HT-29 (cell line): ENCODE measurements around the gene ZNF407. TPM values are rescaled to one million over a fixed set of nuclear protein-coding genes. Genes with fewer than 3 reads are reported as not detected.

Experiments used
- DNase-seq: peaks from one replicate; pipeline ENCODE4 v3.0.0-alpha.2; 2015; ENCODE audit warnings: low spot score
- total RNA-seq: library from RNA; depleted of rRNA; stranded (reverse); fragments of >200 nt; shearing (Covaris generic); gene quantifications from 2 replicates; pipeline ENCODE4 v1.2.3, GENCODE V29; 2014

The ZNF407 gene
- total RNA-seq, 1 experiment from 2014 or later, result 10.1 TPM

DNA sequence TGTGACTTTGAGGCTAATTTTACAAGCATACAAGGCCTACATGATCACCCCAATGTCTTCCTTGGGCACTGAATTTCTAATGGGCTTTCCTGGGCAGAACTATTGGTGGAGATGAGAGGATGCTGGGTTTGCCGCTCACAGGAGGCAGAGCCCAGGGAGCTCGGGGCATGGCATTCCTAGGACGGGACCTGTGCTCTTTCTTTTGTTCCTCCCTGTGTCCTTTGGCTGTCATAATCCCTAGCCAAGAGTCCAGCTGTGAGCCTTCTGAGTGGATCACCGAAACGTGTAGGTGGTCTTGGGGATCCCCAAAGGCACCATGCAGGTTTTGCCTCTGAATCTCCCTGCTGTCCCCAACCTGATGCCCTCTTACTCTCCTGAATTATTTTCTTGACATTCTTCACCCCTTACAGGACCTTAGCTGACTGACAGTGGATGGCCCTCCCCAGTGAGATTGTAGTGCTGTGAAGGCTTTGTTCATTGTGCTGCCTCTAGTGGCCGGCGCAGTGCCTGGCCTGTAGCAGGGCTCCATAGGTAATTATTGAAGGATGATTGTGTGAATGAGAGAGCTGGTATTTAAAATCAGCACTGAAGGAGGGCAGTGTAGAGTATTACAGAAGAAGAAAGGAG, 221.9 kb downstream of the ZNF407 start:
- DNase-seq, result peak; percentile 26

DNA sequence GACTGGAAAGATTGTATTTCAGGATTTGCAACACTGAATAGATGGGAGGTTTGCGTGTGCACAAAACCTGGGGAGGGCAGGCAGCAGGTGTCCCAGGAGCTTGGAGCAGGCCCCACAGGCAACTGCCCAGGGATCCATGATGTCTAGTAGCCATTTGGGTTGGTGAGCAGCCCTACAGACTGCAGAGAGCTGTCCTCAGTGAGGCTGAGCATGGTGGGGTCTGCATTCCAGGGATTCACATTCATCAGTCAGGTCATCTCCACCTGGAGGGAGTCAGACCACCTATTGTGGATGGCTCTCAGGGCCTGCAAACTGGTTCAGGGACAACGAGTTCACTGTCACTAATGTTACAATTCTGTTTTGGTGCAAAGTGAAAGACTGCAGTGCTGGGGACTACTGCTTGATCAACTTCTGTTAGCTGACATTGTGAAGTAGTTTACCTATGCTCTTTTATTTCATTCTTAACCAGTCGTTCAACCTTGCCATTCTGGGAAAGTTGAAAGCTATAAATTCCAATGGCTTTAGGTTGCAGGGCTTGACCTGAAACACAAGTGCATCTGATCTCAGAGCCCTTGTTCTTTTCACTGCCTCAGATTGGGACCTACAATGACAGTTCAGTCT, 222.6 kb downstream of the ZNF407 start:
- no peak for DNase-seq

DNA sequence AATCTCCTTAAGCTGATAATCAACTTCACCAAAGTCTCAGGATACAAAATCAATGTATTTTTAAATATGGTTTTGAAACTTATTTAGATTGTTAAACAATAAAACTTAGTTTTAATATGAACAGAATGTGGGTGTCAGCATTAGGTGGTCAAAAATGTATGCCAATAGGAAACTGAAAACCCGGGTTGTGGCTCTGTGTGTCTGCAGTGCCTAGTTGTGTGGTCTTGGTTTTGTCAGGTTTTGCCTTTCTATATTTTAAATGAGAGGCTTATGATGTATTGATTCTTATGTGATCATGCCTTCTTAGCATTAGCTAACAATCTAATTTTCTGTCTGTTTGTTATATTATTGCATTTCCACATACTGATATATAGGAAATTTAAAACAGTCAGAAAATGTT, 227.8 kb downstream of the ZNF407 start:
- no peak for DNase-seq

DNA sequence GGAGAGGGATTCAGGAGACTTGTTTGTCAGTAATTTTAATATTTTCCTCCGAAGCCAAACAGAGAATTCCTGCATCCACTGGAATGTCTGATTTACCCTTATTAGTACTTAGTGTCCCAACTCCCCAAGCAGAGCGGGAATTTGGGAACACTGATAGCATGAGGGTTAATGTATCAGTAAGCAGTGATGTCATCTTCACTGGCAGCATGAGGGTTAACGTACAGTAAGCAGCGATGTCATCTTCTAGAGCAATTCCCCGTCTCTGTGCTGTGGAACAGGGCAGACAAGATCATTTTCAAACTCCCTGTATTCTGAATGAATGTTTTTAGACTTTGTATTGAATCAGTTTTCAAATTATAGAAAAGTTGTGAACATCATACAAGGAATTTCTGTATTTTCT, 228.9 kb downstream of the ZNF407 start:
- DNase-seq, result no peak

DNA sequence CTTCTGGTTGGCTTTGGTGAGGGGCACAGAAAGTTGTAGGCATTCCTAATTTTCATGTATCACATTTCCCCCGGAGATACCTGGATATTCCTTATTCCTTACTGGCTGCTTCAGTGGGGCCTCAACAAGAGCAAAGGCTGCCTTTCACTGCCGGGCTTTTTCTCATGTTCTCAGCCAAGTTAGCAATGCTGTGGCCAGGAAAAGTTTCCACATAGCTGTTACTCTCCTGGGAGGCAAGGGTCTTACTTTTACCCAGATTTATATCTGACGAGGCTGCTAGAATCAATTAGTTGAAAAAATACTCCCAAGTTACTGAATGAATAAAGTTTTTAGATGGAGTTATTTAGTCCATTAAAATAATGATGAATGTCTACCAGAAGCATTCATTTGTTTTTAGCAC, 230.5 kb downstream of the ZNF407 start:
- no peak for DNase-seq

DNA sequence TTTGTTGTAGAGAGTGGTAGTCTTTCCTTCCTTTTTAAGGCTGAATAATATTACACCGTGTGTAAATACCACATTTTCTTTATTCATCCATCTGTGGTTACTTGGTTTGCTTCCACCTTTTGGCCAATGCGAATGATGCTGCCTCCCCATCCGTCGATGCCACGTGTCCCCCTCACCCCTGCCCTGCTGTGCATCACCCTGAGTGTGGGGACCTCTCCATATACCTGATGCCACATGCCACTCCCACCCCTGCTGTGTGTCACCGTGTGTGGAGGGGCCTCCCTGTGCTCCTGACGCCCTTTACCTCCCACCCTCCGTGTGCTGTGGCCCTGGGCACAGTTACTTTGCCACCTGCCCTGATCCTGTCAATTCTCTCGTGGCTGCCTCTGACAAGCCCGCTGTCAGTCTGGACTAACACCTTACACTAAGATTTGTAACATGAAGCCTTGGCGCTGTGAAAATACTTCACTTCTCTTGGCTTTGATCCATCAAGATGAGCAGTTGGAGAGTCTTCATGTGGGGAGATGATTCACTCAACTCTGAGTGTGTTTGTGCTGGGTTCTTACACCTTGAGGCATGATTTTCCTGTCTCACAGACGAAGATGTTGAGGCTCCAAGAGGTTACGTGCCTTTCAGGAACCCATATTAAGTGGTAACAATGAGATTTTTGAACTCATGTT, 234.0 kb downstream of the ZNF407 start:
- DNase-seq, result no peak

DNA sequence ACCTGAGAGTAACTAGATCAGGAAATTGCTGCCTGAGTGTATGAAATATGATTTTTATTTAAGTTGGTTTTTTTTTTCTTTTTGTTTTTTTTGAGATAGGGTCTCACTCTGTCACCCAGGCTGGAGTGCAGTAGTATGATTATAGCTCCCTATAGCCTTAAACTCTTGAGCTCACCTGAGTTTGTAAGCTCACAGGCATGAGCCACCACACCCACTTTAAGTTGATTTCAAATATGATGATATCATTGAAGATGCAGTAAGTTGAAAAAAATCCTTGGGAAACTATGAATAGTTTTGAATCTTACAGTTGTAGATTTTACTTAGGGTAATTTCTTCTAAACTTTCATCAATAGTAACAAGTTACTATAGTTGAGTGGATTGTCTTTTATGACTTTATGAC, 234.7 kb downstream of the ZNF407 start:
- DNase-seq, result no peak

DNA sequence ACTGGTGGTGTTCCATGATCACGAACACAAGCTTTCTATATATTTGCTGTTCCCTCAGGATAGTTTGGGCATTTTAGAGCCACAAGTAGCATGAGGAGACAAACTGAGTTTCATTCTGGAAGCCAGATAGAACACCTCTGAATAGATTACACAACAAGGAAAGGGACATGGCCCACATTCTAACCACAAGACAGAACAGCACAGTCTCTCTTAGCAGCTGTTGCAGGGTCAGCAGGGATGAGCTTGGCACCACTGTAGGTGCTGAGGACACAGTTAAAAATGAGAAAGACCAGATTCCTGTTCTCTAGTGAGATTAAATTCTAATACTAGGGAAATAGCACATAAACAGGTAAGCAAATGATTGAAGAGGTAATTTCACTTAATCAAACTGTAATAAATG, 235.3 kb downstream of the ZNF407 start:
- DNase-seq, result no peak

DNA sequence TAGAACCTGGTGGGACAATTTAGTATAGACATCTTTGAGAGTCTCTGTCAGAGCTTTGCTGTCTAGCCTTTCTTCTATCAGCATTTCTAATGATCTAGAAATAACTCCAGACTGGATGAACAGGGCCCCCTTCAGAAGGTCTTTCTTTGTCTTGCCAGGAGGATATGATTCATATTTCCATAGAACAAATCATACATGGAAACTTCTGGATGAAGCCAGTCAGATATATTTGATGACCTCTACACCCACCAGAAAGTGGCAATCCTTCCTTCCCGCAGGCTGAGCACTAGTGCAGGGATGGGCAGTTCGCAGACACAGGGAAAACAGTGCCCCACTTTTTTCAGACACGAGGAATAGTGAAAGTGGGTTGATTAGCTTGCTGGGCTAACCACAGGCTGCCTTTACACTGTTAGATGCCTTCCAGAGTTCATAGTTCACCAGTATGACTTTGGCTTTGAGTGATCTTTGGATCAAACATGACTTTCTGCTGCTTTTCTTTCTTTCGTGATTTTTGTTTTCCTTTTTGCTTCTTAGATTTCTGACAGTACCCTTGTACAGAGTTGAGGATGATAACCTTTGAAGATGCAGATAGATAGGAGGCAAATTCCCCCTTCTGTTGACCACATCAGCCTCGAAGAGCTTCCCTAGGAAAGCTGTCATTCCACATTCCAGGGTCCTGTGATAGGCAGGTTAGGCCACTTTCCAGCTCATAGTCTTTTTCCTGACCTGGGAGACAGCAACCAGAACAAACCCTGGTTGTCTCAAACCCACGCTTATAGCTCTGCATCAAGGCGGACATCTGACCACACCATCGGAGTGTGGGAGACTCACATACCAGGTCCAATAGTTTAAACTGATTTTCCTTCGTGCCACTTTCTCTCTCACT, 237.0 kb downstream of the ZNF407 start:
- peak; percentile 42 for DNase-seq

DNA sequence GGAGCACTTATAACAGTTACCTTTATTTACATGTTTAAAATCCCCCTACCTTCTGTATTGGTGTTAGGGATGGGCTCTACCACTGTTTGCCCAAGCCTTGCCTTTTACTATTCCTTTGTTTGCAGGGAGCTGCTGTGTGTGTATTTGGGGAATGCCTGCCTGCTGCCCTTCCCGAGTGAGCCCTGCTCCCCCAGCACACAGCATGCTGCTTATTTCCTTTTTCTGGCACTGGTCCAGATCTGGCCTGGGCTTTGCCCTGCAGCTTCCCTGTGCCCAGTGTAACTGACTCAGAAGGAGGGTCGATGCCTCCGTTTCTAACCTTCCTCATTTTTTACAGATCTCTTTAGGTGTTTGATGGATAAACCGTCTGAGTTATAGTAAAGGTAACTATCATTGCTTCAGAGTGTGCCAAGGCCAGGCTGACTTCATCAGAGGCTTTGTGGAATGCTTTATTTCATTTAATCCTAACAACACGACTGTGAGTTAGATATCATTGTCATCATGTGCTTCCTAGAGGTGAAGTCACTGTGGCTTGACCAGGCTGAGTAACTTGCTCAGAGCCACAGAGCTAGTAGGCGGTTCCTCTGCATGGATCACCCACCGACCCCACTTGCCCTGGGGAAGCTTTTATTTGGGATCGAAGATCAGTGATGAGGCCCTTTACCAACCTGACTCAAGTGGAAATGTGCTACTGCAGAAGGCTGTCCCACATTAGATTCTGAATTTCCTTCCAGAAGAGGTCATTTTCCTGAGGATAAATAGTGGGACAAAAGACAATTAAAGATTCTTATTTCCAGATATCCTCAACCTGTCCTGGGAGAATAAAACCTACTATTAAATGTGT, 238.8 kb downstream of the ZNF407 start:
- peak; percentile 22 for DNase-seq

DNA sequence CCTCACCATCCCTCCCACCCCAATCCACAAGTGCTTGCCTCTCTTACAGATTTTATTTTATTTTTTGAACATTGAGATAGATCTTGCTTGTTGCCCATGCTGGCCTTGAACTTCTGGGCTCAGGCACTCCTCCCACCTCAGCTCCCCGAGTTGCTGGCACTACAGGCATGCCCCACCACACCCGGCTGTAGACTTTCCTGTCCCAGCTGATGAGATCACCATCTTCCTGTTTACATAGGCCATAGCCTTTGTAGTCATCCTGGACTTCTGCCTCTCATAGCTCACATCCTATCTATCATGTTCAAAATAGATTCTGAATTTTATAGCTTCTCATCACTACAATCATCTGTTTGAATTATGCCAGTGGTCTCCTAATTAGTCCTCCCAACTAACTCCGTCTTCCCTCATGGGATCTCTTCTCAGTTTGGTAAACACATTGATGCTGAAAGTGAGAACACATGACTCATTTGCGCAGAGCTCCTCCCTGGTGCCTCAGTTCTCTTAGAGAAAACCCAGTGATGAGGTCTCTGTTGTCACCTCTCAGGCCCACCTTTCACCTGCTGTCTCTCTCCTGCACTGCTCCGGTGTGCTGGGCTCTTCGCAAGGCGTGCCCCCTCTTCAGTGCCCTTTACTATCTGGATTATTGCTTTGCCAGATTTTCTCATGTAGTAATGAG, 243.0 kb downstream of the ZNF407 start:
- no peak for DNase-seq

DNA sequence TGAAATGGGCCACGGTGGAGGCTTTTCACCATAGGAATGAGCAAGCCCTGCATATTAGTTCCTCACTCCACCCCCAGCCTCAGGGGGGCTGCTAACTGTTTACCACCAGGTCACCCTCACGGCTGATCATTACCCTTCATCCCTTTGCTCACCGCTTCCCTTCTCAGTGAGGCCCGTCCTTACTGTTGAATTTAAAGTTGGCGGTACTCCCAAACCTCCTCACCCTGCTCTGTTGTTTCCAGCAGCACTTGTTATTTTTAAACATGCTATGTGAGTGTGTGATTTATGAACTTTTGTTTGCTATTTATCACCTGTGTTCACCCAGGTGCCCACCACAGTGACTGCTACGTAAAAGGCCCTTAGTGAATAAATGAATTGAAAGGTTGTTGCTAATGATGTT, 243.6 kb downstream of the ZNF407 start:
- no peak for DNase-seq

DNA sequence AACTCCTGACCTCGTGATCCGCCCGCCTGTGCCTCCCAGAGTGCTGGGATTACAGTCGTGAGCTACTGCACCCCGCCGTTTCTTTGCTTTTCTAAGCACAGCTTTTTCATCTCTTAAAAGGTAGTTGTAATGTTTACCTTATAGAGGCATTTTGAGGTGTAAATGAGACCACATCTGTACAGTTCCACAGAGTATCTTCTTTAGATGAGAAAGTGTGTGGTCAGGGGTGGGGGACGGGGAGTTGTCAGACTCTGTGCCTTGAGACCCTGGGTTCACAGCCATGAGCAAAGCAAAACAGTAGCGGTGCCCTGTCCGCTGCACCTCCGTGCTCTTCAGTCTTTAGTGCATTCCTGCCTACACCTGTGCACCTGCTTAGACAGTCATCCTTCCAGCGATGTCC, 251.6 kb downstream of the ZNF407 start:
- no peak for DNase-seq

DNA sequence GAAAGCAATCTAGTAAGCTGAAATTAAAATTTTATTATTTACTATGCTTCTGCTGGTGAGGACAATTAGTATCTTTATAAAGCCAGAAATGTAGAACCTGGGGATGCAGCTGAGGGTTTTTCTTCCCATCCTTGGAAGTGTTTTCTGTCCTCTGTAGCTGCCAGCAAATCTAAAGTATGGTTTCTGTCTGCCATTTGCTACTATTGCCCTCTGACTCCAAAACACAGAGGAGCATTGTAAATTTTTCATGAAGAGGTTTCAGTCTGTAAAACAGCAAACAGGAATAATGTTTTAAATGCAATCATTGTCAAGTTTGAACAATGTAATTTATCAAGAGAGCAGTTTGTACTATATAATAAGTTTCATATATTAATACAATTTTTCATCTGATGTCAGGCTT, 258.8 kb downstream of the ZNF407 start:
- no peak for DNase-seq

DNA sequence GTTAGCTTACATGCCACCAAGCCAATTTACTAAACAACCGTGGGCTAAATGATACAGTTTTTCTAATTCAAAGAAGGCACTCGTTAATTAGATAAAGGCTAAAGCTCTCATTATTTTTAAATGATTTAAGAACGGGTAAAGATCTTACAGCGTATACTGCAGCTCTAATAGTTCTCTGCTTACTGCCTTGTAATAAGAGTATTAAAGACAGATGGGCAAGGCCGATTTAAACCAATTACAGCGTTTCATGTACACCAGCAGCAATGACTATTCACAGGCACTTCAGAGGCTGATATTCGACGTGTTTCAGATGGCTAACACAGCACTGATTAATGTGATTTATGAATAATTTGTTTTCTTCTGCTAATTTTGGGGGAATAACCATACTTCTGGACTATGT, 259.3 kb downstream of the ZNF407 start:
- no peak for DNase-seq

DNA sequence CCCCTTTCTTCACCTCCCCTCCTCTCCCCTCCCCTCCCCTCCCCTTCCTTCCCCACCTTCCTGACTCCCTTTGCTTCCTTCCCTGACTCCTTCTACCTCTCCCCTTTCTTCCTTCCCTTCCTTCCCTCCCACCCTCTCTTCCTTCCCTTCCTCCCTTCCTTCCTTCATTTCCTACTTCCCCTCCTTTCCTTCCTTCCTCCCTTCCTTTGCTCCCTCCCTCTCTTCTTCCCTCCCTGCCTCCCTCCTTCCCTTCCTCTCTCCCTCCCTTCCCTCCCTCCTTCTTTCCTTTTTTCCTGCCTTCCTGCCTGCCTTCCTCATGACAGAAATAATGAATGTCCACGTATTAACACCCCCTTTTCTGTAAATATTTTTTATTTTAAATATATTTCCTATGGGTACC, 260.2 kb downstream of the ZNF407 start:
- DNase-seq, result no peak

DNA sequence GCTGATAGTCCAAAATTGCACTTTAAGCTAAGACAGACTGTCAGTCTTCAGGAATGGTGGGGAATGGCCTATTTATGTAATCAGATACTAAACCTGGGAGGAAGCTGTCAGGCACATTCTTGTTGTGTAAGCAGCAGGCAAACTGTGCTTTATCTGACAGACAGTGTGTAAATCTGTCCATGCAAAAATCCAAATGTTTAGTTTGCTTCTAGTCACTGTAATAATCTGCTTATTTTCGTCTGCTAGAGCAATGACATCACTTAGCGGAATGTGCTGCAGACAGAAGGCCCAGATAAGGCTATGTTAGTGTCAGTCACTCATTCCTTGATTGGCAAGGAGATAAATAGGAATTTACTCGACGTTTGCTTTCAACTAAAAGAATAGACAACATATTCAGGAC, 263.5 kb downstream of the ZNF407 start:
- no peak for DNase-seq

DNA sequence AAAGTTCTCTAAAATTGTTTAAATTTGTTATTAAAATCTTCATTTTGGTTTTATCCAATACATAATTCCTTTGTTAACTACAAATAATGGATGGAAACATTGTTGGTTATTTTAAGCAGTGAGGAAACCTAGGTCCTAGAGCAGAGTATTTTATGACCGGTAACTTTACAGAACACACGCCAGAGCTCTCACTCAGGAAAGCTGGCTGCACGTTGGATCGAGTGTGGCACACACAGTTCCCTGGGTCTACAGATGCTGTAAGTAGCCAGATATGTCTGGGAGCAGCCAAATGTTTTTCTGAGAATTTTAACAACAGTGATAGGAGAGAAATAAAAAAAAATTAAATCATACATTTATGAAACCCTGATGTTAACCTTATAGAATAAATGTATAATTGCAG, 264.4 kb downstream of the ZNF407 start:
- no peak for DNase-seq

DNA sequence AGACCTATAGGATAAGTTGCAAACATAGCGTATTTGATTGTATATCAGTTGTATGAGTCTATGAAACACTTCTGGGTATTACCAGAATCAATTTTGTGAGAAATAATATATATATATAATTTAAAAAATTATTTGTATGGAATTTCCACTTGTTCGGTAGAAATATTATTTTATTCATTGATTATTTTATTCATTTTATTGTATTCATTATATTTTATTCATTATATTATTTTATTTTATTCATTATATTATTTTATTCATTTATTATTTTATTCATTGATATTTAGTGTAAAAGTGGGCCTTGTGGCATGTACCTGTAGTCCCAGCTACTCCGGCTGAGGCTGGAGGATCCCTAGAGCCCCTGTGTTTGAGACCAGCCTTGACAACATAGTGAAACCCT, 268.9 kb downstream of the ZNF407 start:
- no peak for DNase-seq

DNA sequence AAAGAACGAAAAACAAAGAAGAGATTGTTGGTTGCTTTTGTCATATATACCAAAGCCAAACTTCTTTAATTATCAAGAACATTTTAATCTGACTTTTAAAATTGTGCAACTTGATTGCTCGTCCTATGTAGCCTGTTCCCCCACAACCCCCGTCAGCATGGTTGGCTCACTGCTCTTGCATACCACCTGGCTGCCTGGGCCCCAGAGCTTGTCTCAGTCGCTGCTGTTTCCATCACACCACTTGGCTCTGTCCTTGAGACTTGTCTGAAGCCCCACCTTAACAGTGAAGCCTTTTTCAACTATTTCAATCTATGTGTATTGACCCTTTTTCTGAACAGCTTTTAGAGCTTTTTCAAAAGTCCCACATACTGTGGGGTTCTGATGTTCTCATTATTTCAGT, 270.8 kb downstream of the ZNF407 start:
- DNase-seq, result no peak
